ENCODE measurements around the gene USP53. TPM values are rescaled to one million over a fixed set of nuclear protein-coding genes. Genes with fewer than 3 reads are reported as not detected.

The USP53 gene
- total RNA-seq, 2 donors from 2014 or later: 36.1 to 43.0 TPM

Other genes starting within 250 kb of the USP53 start
- gene MYOZ2, start 76.9 kb upstream of the USP53 start, total RNA-seq: 100 to 1,000 TPM; 523 to 547 TPM
- gene FABP2, start 109.4 kb downstream of the USP53 start, total RNA-seq: not detected

Data from left cardiac atrium (tissue), 2 donors.